Gastroesophageal sphincter (tissue), 4 donors: ENCODE measurements around the gene ZNRF3. TPM values are rescaled to one million over a fixed set of nuclear protein-coding genes. Genes with fewer than 3 reads are reported as not detected.
A peak's percentile ranks its signal among the peaks of the same experiment; 100 is the strongest.

ENCODE experiments used
- ATAC-seq: fragments of 150-250 bp; one replicate; pipeline ENCODE4 v1.9.1; 2016; ENCODE audit warnings: mild to moderate bottlenecking, moderate library complexity
- H3K27ac ChIP-seq, 4 donors: fragments of 200-600 bp; sonication (generic) in 3 of 4; 1 replicate in 3 of 4; 2 replicates in 1 of 4; pipeline ENCODE4 v1.5.1; 2016 to 2019
- H3K27me3 ChIP-seq: fragments of 200-600 bp; sonication (generic); one replicate; pipeline ENCODE4 v1.5.1; 2019
- H3K36me3 ChIP-seq, 2 donors: fragments of 200-600 bp; sonication (generic); one replicate each; pipeline ENCODE4 v1.5.1; 2019; ENCODE audit warnings: control low read depth in 1 of 2
- H3K4me1 ChIP-seq, 3 donors: fragments of 200-600 bp; sonication (generic); 1 replicate in 2 of 3; 2 replicates in 1 of 3; pipeline ENCODE4 v1.5.1; 2016 to 2019; ENCODE audit warnings: control low read depth in 2 of 3
- H3K4me3 ChIP-seq, 2 donors: fragments of 200-600 bp; sonication (generic); one replicate each; pipeline ENCODE4 v1.5.1; 2019; ENCODE audit warnings: mild to moderate bottlenecking in 1 of 2, moderate library complexity in 1 of 2
- H3K9me3 ChIP-seq, 3 donors: fragments of 200-600 bp; sonication (generic); one replicate each; pipeline ENCODE4 v1.5.1; 2017 to 2019; ENCODE audit warnings: control low read depth in 2 of 3
- CTCF ChIP-seq, 4 experiments: fragments of 200-600 bp in 2 of 4; fragments of 450-650 bp in 2 of 4; sonication (generic) in 1 of 4; IDR thresholded peaks; one replicate each; pipeline ENCODE4 v1.5.1; 2017 to 2019; ENCODE audit warnings: antibody characterized with exemption in 4 of 4, mild to moderate bottlenecking in 2 of 4, moderate library complexity in 2 of 4
- EP300 ChIP-seq: sonication (generic); formaldehyde crosslinking; IDR thresholded peaks from one replicate; pipeline ENCODE4 v1.6.1; 2017; ENCODE audit warnings: antibody characterized with exemption, mild to moderate bottlenecking
- POLR2A ChIP-seq, 2 donors: fragments of 450-650 bp; IDR thresholded peaks; one replicate each; pipeline ENCODE4 v1.6.1; 2017; ENCODE audit warnings: antibody characterized with exemption in 2 of 2, mild to moderate bottlenecking in 2 of 2, moderate library complexity in 1 of 2
- POLR2AphosphoS5 ChIP-seq: sonication (generic); formaldehyde crosslinking; IDR thresholded peaks from one replicate; pipeline ENCODE4 v1.6.1; 2017; ENCODE audit warnings: antibody characterized with exemption
- WGBS, 2 donors: methylation state at CpG; one replicate each; pipeline ENCODE4 v1.1.5; 2018; ENCODE audit warnings: low coverage in 1 of 2; 5-methylcytosine and 5-hydroxymethylcytosine counted together
- total RNA-seq, 4 donors: library from RNA; depleted of rRNA; stranded (reverse); fragments of >200 nt; gene quantifications; one replicate each; pipeline ENCODE4 v1.1.0, GENCODE V29; 2016

ZNRF3 gene
- total RNA-seq, 4 donors from 2014 or later: 14.8 to 27.7 (median 19.8) TPM

- peaks cover 2 to 63% (median 8%) of the 10 kb centered on the region in 3 donors for H3K4me1 ChIP-seq
- peaks cover 0 to 3% (median 0%) of the 10 kb centered on the region in 3 donors for H3K9me3 ChIP-seq
- no peaks in the 10 kb centered on the region for H3K36me3 ChIP-seq
- peak overlapping the region in 3 of 4 donors; percentile 2 to 68 (median 56) for H3K27ac ChIP-seq
- ATAC-seq: peak; percentile 50
- no peaks in the 10 kb centered on the region for H3K27me3 ChIP-seq
- WGBS, 2 donors: 19 to 30% methylated on average over 7 to 8 of the region's 8 CpGs
- H3K4me3 ChIP-seq: no peak overlapping the region
- peak; percentile 15 to 54 (median 42) for TF ChIP-seq CTCF (IDR thresholded peaks at IDR 0.05)
- TF ChIP-seq POLR2A (IDR thresholded peaks at IDR 0.05): no peak
- TF ChIP-seq POLR2AphosphoS5: no peak
- no peak for TF ChIP-seq EP300
Observed at GRCh38 chr22:28951969-28952521, 68.7 kb downstream of the ZNRF3 start.

- peak overlapping the region in 3 of 4 donors; percentile 2 to 68 (median 16) for H3K27ac ChIP-seq
- no peak for TF ChIP-seq POLR2A (IDR thresholded peaks at IDR 0.05)
- TF ChIP-seq EP300: no peak
- no peak for TF ChIP-seq CTCF (IDR thresholded peaks at IDR 0.05)
- no peak for TF ChIP-seq POLR2AphosphoS5
- H3K4me3 ChIP-seq: no peak overlapping the region
- no peaks in the 10 kb centered on the region for H3K9me3 ChIP-seq
- no peaks in the 10 kb centered on the region for H3K36me3 ChIP-seq
- no peaks in the 10 kb centered on the region for H3K27me3 ChIP-seq
- peak; percentile 43 for ATAC-seq
- 29 to 69% methylated on average over 2 of the region's 2 CpGs for WGBS, 2 donors
- H3K4me1 ChIP-seq: peaks cover 2 to 69% (median 8%) of the 10 kb centered on the region in 3 donors
Observed at GRCh38 chr22:28952857-28953256, 69.5 kb downstream of the ZNRF3 start.

- H3K4me3 ChIP-seq: no peak overlapping the region
- peaks cover 2 to 75% (median 12%) of the 10 kb centered on the region in 3 donors for H3K4me1 ChIP-seq
- no peak for TF ChIP-seq POLR2AphosphoS5
- no peak for TF ChIP-seq POLR2A (IDR thresholded peaks at IDR 0.05)
- no peak for TF ChIP-seq CTCF (IDR thresholded peaks at IDR 0.05)
- TF ChIP-seq EP300: no peak
- no peak for ATAC-seq
- 69 to 82% methylated on average over 1 to 2 of the region's 2 CpGs for WGBS, 2 donors
- no peaks in the 10 kb centered on the region for H3K36me3 ChIP-seq
- H3K27me3 ChIP-seq: no peaks in the 10 kb centered on the region
- no peaks in the 10 kb centered on the region for H3K9me3 ChIP-seq
- H3K27ac ChIP-seq: peak overlapping the region in 3 of 4 donors; percentile 2 to 68 (median 60)
Observed at GRCh38 chr22:28953403-28953802, 70.0 kb downstream of the ZNRF3 start.

GRCh38 chr22:28953976-28954880 lies 70.9 kb downstream of the ZNRF3 start:
- no peaks in the 10 kb centered on the region for H3K9me3 ChIP-seq
- no peak for ATAC-seq
- H3K27ac ChIP-seq: peak overlapping the region in 1 of 4 donors; percentile 60
- H3K27me3 ChIP-seq: no peaks in the 10 kb centered on the region
- 90 to 95% methylated on average over 4 to 6 of the region's 6 CpGs for WGBS, 2 donors
- TF ChIP-seq CTCF (IDR thresholded peaks at IDR 0.05) (no peak), EP300 (no peak), POLR2A (IDR thresholded peaks at IDR 0.05) (no peak), POLR2AphosphoS5 (no peak)
- H3K4me3 ChIP-seq: no peak overlapping the region
- peaks cover 2 to 83% (median 14%) of the 10 kb centered on the region in 3 donors for H3K4me1 ChIP-seq
- no peaks in the 10 kb centered on the region for H3K36me3 ChIP-seq
